Keratinocyte (primary cell): ENCODE measurements around the gene KIF16B. TPM values are rescaled to one million over a fixed set of nuclear protein-coding genes. Genes with fewer than 3 reads are reported as not detected.

Source experiments
- DNase-seq: peaks from one replicate; pipeline ENCODE4 v3.0.0-alpha.2; 2011; ENCODE audit warnings: low read depth, missing footprints, low spot score
- FAIRE-seq: peaks from 2 replicates; lab custom pipeline; 2011; peaks lifted over from hg19 to GRCh38; lab: Jason Lieb, UNC
- H2AFZ ChIP-seq: 2 replicates; pipeline ENCODE4 v1.6.0; 2012; ENCODE audit warnings: low read length, control low read depth, inconsistent platforms; ENCODE audit not compliant: control insufficient read depth
- H3K27ac ChIP-seq: 2 replicates; pipeline ENCODE4 v1.5.1; 2011; ENCODE audit warnings: low read length; ENCODE audit not compliant: control insufficient read depth, insufficient read depth
- H3K27me3 ChIP-seq: 3 replicates; pipeline ENCODE4 v1.6.0; 2011; ENCODE audit warnings: low read length; ENCODE audit not compliant: control insufficient read depth, insufficient read depth; ENCODE audit errors: extremely low read depth
- H3K36me3 ChIP-seq, 2 experiments: 2 replicates in 1 of 2; 3 replicates in 1 of 2; pipeline ENCODE4 v1.5.1; 2011; ENCODE audit warnings: low read length in 2 of 2, mild to moderate bottlenecking in 1 of 2; ENCODE audit not compliant: control insufficient read depth in 2 of 2, insufficient read depth in 2 of 2; ENCODE audit errors: extremely low read depth in 1 of 2
- H3K4me1 ChIP-seq: 3 replicates; pipeline ENCODE4 v1.5.1; 2011; ENCODE audit warnings: low read length; ENCODE audit not compliant: control insufficient read depth, insufficient read depth; ENCODE audit errors: extremely low read depth
- H3K4me2 ChIP-seq: 3 replicates; pipeline ENCODE4 v1.6.0; 2011; ENCODE audit warnings: low read depth, low read length; ENCODE audit not compliant: control insufficient read depth, insufficient read depth; ENCODE audit errors: extremely low read depth
- H3K4me3 ChIP-seq, 3 experiments: fragments of 200-600 bp in 1 of 3; sonication (generic) in 1 of 3; 2 replicates in 2 of 3; 3 replicates in 1 of 3; pipeline ENCODE4 v1.5.1; 2011 to 2016; ENCODE audit warnings: low read length in 3 of 3, mild to moderate bottlenecking in 3 of 3, control low read depth in 2 of 3, inconsistent platforms in 1 of 3, low read depth in 1 of 3, mixed read lengths in 1 of 3, mixed run types in 1 of 3, moderate library complexity in 1 of 3; ENCODE audit not compliant: control insufficient read depth in 2 of 3, insufficient read depth in 2 of 3; ENCODE audit errors: extremely low read depth in 1 of 3
- H3K79me2 ChIP-seq: 2 replicates; pipeline ENCODE4 v1.6.0; 2012; ENCODE audit warnings: low read length; ENCODE audit not compliant: control insufficient read depth, insufficient read depth
- H3K9ac ChIP-seq: 3 replicates; pipeline ENCODE4 v1.6.0; 2011; ENCODE audit warnings: low read length; ENCODE audit not compliant: control insufficient read depth, insufficient read depth; ENCODE audit errors: extremely low read depth
- H3K9me1 ChIP-seq: 3 replicates; pipeline ENCODE4 v1.6.0; 2011; ENCODE audit warnings: low read length; ENCODE audit not compliant: control insufficient read depth, insufficient read depth; ENCODE audit errors: extremely low read depth
- H3K9me3 ChIP-seq: 2 replicates; pipeline ENCODE4 v1.5.1; 2012; ENCODE audit warnings: low read depth, low read length; ENCODE audit not compliant: control insufficient read depth
- H4K20me1 ChIP-seq: 3 replicates; pipeline ENCODE4 v1.6.0; 2011; ENCODE audit warnings: low read length; ENCODE audit not compliant: control insufficient read depth, insufficient read depth; ENCODE audit errors: extremely low read depth
- EZH2 ChIP-seq: IDR thresholded peaks from one replicate; pipeline ENCODE4 v1.6.1; 2012; ENCODE audit warnings: inconsistent platforms, mild to moderate bottlenecking, low read length, moderate library complexity
- dilution Hi-C: fragments of 300-500 bp; cut with MboI; formaldehyde crosslinking; loops from one replicate; pipeline ENCODE4 v1.7.0; 2020; ENCODE audit warnings: low sequenced_read_pairs; ENCODE audit not compliant: extremely low pct_ligation_motif_present
- polyA plus RNA-seq, 5 experiments: library from polyadenylated mRNA; depleted of rRNA in 3 of 5; stranded (reverse) in 3 of 5; stranded (forward) in 1 of 5; unstranded in 1 of 5; fragments of >200 nt; gene quantifications; 1 replicate in 1 of 5; 2 replicates in 3 of 5; 3 replicates in 1 of 5; pipeline versions ENCODE4 v1.2.1 to v1.2.3, GENCODE V29; 2011 to 2012; ENCODE audit warnings: missing spikeins in 2 of 5, low read depth in 1 of 5, low replicate concordance in 1 of 5
- TF ChIP-seq, protein P1 (sequence below), 3 experiments: IDR thresholded peaks in 1 of 3; conservative IDR thresholded peaks in 1 of 3; optimal IDR thresholded peaks in 1 of 3; 2 replicates in 2 of 3; 3 replicates in 1 of 3; pipeline versions ENCODE3 to v1.5.1; 2011; ENCODE audit warnings: low read length in 3 of 3, mild to moderate bottlenecking in 3 of 3, moderate library complexity in 2 of 3, control low read depth in 1 of 3, inconsistent platforms in 1 of 3; ENCODE audit not compliant: insufficient read depth in 2 of 3; ENCODE audit errors: extremely low read depth in 1 of 3

The KIF16B gene
- polyA plus RNA-seq, 1 donor (not counting 4 experiments of a cell fraction or from before 2014, with no cell fraction given), result 16.1 TPM

DNA sequence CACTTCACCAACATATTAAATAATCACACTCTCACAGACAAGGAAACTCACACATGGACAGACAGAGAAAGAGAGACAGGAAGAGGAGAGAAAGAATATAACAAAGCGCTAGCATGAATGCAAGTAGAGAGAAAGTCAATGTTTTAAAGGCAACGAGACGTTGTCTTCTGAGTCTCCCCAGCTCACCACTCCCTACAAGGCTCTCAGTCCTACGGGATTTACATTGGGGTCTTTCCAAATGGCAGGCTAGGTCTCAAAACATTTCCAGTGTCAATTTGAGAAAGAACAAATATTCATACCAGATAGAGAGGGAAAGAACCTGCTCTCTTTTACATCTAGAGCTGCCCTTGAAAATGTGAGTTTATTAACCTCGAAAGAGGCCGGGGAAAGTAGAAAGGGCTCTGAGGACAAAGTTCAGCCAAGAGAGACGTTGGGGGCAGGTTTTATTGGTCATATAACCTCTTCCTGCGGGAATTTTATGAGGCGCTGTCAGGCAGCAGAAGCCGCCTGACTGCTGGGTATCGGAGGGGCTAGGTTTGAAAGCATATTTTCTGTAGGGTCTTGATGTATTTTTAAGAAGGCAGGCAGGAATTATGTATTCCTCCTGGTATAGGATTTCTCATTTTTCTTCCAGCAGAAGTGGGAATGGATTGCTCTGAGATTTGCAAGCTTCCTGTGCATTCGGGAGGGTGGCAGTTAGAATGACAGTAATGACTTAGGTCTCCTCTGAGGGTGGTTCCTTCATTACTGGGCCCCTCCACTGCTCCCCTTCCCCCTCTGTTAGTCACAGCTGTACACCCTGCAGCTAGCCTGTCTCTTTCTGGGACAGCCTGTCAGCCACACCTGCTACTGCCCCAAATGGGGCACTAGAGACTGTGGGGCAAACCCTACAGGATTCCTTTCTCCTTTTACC, 34.4 kb upstream of the KIF16B start:
- FAIRE-seq, result no peak
- DNase-seq, result no peak

DNA sequence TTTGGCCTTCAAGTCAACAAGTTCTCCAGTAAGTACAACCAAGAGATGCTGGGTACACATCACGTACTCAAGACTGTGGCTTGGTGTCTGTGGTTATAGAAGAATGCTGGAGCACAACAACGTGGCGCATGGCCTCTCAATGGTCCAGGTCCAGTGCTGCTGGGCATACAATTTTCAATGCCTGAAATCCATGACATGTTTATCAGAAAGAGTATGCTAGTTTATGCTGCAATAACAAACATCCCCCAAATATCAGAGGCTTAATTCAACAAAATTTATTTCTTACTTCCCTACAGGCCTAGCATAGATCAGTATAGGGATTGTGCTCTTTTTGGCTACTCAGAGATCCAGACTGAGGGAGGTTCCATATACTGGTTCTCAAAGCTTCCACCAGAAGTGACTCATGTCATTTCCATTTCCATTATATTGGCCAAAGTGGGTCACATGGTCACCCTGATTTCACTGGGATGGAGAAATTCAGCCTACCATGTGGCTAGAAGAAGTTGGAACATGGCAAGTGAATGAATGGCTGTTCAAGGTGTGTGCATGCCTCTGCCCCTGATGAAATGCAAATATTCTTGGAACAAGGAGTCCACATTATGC, 33.3 kb upstream of the KIF16B start:
- Histone ChIP-seq H3K79me2 (no peaks in the 10 kb centered on the region), H3K9me1 (no peaks in the 10 kb centered on the region), H3K4me2 (no peak overlapping the region), H3K27ac (no peak overlapping the region), H3K4me3 (no peak overlapping the region), H4K20me1 (no peaks in the 10 kb centered on the region), H3K4me1 (no peaks in the 10 kb centered on the region), H3K27me3 (no peaks in the 10 kb centered on the region), H3K36me3 (no peaks in the 10 kb centered on the region), H3K9me3 (no peaks in the 10 kb centered on the region), H3K9ac (no peak overlapping the region), H2AFZ (no peak overlapping the region)
- dilution Hi-C loops, result no loop called here
- TF ChIP-seq EZH2, result no peak
- TF ChIP-seq, protein P1, sequence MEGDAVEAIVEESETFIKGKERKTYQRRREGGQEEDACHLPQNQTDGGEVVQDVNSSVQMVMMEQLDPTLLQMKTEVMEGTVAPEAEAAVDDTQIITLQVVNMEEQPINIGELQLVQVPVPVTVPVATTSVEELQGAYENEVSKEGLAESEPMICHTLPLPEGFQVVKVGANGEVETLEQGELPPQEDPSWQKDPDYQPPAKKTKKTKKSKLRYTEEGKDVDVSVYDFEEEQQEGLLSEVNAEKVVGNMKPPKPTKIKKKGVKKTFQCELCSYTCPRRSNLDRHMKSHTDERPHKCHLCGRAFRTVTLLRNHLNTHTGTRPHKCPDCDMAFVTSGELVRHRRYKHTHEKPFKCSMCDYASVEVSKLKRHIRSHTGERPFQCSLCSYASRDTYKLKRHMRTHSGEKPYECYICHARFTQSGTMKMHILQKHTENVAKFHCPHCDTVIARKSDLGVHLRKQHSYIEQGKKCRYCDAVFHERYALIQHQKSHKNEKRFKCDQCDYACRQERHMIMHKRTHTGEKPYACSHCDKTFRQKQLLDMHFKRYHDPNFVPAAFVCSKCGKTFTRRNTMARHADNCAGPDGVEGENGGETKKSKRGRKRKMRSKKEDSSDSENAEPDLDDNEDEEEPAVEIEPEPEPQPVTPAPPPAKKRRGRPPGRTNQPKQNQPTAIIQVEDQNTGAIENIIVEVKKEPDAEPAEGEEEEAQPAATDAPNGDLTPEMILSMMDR (optimal IDR thresholded peaks at IDR 0.05 in 1 of 3, IDR thresholded peaks at IDR 0.05 in 1 of 3, conservative IDR thresholded peaks at IDR 0.05 in 1 of 3; ENCODE audit: extremely low read depth in 1 of 3, insufficient read depth in 2 of 3, low read length in 3 of 3), result no peak
- DNase-seq (no peak), FAIRE-seq (no peak)

More for the DNA sequence above, 34.4 kb upstream of the KIF16B start:
- no peaks in the 10 kb centered on the region for H3K36me3 ChIP-seq
- H3K9me1 ChIP-seq, result no peaks in the 10 kb centered on the region
- no peak overlapping the region for H2AFZ ChIP-seq
- no peaks in the 10 kb centered on the region for H4K20me1 ChIP-seq
- H3K9me3 ChIP-seq, result no peaks in the 10 kb centered on the region
- no peak overlapping the region for H3K4me2 ChIP-seq
- H3K27me3 ChIP-seq, result no peaks in the 10 kb centered on the region
- H3K79me2 ChIP-seq, result no peaks in the 10 kb centered on the region
- no peak overlapping the region for H3K9ac ChIP-seq
- TF ChIP-seq, protein P1 (optimal IDR thresholded peaks at IDR 0.05 in 1 of 3, IDR thresholded peaks at IDR 0.05 in 1 of 3, conservative IDR thresholded peaks at IDR 0.05 in 1 of 3; ENCODE audit: extremely low read depth in 1 of 3, insufficient read depth in 2 of 3, low read length in 3 of 3), result no peak
- TF ChIP-seq EZH2, result no peak
- dilution Hi-C loops, result no loop called here
- no peaks in the 10 kb centered on the region for H3K4me1 ChIP-seq
- no peak overlapping the region for H3K27ac ChIP-seq
- no peak overlapping the region for H3K4me3 ChIP-seq
